Mucosa of stomach (tissue), 1 donor: ENCODE data around the gene BATF.
A peak's percentile ranks its signal among the peaks of the same experiment; 100 is the strongest.
"Not testable (repeated sequence)": the region's sequence is repeated elsewhere in the genome, so short reads cannot be mapped to it uniquely, and the experiment has no call there.

ENCODE experiments used
- H3K27me3 ChIP-seq: one replicate; pipeline ENCODE4 v1.7.0; 2013; ENCODE audit warnings: mild to moderate bottlenecking, low read length; ENCODE audit not compliant: control insufficient read depth, insufficient read depth
- H3K36me3 ChIP-seq: one replicate; pipeline ENCODE4 v1.7.0; 2013; ENCODE audit warnings: low read length; ENCODE audit not compliant: control insufficient read depth, insufficient read depth
- H3K4me1 ChIP-seq: one replicate; pipeline ENCODE4 v1.7.0; 2013; ENCODE audit warnings: mild to moderate bottlenecking, low read length; ENCODE audit not compliant: control insufficient read depth, insufficient read depth
- H3K4me3 ChIP-seq: one replicate; pipeline ENCODE4 v1.7.0; 2013; ENCODE audit warnings: low read length
- H3K9ac ChIP-seq: one replicate; pipeline ENCODE4 v1.7.0; 2013; ENCODE audit warnings: mild to moderate bottlenecking, low read length, moderate library complexity
- H3K9me3 ChIP-seq: one replicate; pipeline ENCODE4 v1.7.0; 2013; ENCODE audit warnings: mild to moderate bottlenecking, low read length, moderate library complexity; ENCODE audit not compliant: control insufficient read depth
- donor health status: Pancreatic carcinoma.

Gene BATF

GRCh38 chr14:75522224-75522982 lies at the start of gene BATF:
Gene BATF (plus strand): TSS chr14:75522469. CDS start chr14:75522683, 214 bp downstream.
- Histone ChIP-seq H3K9me3 (no peaks in the 10 kb centered on the region), H3K4me3 (peak within 1 kb of the TSS; percentile 43), H3K27me3 (peaks cover 4% of the 10 kb centered on the region), H3K36me3 (no peaks in the 10 kb centered on the region), H3K9ac (peak within 1 kb of the TSS; percentile 79), H3K4me1 (peaks cover 32% of the 10 kb centered on the region)

- not testable (repeated sequence) for H3K27me3 ChIP-seq, H3K9me3 ChIP-seq, H3K4me3 ChIP-seq, H3K9ac ChIP-seq
- Histone ChIP-seq H3K4me1 (peaks cover 42% of the 10 kb centered on the region), H3K36me3 (peaks cover 13% of the 10 kb centered on the region)
Measured at GRCh38 chr14:75474127-75474526, 48.1 kb upstream of the BATF start.

GRCh38 chr14:75476274-75476995 lies 45.8 kb upstream of the BATF start:
- no peaks in the 10 kb centered on the region for H3K9me3 ChIP-seq
- H3K9ac ChIP-seq = no peak overlapping the region
- H3K36me3 ChIP-seq = peaks cover 8% of the 10 kb centered on the region
- no peaks in the 10 kb centered on the region for H3K27me3 ChIP-seq
- H3K4me1 ChIP-seq = peaks cover 21% of the 10 kb centered on the region
- H3K4me3 ChIP-seq = no peak overlapping the region

DNA sequence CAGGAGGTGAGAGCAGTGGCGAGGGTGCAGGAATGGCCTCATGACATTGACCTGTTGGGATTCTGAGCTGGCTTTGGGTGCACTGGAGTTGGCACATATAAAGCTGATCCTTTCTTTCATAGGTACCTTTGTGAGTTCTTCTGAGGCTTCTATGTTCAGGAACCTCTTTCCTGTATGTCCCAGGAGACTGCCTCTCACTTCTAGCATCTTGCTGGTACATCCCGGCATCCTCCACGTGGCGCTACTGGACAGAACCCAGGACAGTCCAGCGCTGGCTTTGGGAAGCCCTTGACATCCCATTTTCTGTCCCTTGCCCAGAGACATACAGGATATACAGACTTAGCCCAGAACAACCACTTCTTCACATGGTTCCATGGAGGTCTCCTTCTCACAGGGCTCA lies 44.4 kb upstream of the BATF start:
- Histone ChIP-seq H3K36me3 (no peaks in the 10 kb centered on the region), H3K4me1 (peaks cover 9% of the 10 kb centered on the region), H3K9me3 (no peaks in the 10 kb centered on the region), H3K9ac (no peak overlapping the region), H3K27me3 (no peaks in the 10 kb centered on the region), H3K4me3 (no peak overlapping the region)

GRCh38 chr14:75479770-75480600 lies 42.3 kb upstream of the BATF start:
- Histone ChIP-seq H3K9me3 (no peaks in the 10 kb centered on the region), H3K36me3 (no peaks in the 10 kb centered on the region), H3K27me3 (no peaks in the 10 kb centered on the region), H3K9ac (no peak overlapping the region), H3K4me1 (peaks cover 9% of the 10 kb centered on the region), H3K4me3 (no peak overlapping the region)

DNA sequence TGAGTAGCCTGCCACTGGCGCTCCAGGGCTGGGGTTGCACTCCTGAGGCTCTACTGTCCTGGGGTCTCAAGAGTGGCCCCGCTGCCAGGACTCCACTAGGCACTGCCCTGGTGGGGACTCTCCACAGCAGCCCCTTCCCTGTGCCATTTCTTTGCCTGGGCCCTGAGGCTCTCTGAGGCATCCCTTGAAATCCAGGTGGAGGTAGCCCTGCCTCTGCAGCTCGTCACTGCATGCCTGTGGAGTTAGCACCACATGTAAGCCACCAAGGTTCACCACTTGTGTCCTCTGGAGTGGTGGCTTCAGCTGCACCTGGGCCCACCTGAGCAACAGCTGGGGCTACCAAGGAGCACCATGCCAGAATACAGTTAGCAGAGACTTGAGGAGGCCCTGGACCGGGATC lies 39.9 kb upstream of the BATF start:
- H3K9me3 ChIP-seq = no peaks in the 10 kb centered on the region
- H3K27me3 ChIP-seq = no peaks in the 10 kb centered on the region
- H3K4me1 ChIP-seq = no peaks in the 10 kb centered on the region
- no peak overlapping the region for H3K4me3 ChIP-seq
- no peaks in the 10 kb centered on the region for H3K36me3 ChIP-seq
- no peak overlapping the region for H3K9ac ChIP-seq

- Histone ChIP-seq H3K27me3 (no peaks in the 10 kb centered on the region), H3K9ac (no peak overlapping the region), H3K36me3 (no peaks in the 10 kb centered on the region), H3K4me1 (no peaks in the 10 kb centered on the region), H3K9me3 (no peaks in the 10 kb centered on the region), H3K4me3 (no peak overlapping the region)
Measured at GRCh38 chr14:75484711-75485429, 37.4 kb upstream of the BATF start.

DNA sequence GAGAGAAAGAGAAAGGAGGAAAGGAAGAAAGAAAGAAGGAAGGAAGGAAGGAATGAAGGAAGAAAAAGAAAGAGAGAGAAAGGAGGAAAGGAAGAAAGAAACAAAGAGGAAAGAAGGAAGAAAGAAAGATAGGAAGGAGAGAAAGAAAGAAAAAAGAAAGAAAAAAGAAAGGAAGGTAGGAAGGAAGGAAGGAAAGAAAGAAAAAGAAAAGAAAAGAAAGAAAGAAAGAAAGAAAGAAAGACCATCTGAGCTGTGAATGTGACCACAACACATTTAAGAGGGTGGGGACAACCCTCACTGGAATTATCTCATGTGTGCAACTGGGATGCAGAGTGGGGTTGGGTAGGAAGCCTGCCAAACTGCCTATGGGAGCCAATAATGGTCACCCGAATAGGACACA lies 36.0 kb upstream of the BATF start:
- Histone ChIP-seq H3K36me3 (no peaks in the 10 kb centered on the region), H3K9me3 (no peaks in the 10 kb centered on the region), H3K4me3 (no peak overlapping the region), H3K27me3 (no peaks in the 10 kb centered on the region), H3K9ac (no peak overlapping the region), H3K4me1 (no peaks in the 10 kb centered on the region)

GRCh38 chr14:75487155-75487671 lies 35.1 kb upstream of the BATF start:
- no peaks in the 10 kb centered on the region for H3K36me3 ChIP-seq
- H3K4me1 ChIP-seq = no peaks in the 10 kb centered on the region
- H3K4me3 ChIP-seq = no peak overlapping the region
- H3K9ac ChIP-seq = no peak overlapping the region
- H3K27me3 ChIP-seq = no peaks in the 10 kb centered on the region
- H3K9me3 ChIP-seq = no peaks in the 10 kb centered on the region

DNA sequence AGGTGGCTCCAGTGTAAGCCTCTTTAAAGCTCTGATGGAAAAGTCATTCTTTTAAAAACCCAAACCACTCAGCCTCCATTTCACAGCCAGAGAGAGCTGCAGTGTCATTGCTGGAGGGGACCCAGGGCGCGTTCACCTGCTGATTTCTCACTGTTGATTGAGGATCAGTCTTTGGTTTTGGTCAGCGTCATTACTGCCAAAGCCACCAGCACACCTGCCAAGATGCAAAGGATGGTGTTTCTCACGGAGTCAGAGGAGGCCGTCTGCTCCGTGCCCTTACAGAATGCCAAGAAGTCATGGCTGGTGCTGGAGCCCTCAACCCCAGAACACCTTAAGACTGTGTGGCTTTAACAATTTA lies 32.8 kb upstream of the BATF start:
- no peak overlapping the region for H3K9ac ChIP-seq
- H3K9me3 ChIP-seq = no peaks in the 10 kb centered on the region
- no peaks in the 10 kb centered on the region for H3K36me3 ChIP-seq
- no peaks in the 10 kb centered on the region for H3K27me3 ChIP-seq
- H3K4me1 ChIP-seq = no peaks in the 10 kb centered on the region
- no peak overlapping the region for H3K4me3 ChIP-seq

DNA sequence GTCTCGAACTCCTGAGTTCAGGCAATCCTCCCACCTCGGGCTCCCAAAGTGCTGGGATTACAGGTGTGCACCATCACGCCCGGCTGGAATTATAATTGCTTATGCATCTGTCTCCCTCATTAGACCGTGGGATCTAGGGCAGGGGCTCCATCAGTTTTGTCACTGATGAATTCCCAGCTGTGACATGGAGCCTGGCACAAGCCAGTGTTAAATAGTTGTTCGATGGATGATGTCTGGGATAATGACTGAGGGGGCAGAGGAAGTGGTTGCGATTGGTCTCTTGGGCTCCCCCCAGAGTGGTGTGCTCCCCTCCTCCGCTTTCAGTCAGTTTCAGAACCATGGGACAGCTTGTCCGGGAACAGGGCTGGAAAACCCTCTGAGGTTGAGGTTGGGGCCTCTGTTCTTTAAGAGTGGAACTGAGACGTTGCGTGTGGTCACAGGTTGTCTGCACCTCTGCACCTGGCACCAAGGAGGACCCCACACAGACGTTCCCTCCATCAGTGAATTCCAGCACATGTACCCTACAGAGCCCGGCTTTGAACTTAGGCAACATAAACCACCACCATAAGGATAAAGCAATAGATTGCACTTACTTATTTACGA lies 30.8 kb upstream of the BATF start:
- Histone ChIP-seq H3K4me1 (no peaks in the 10 kb centered on the region), H3K9me3 (no peaks in the 10 kb centered on the region), H3K36me3 (no peaks in the 10 kb centered on the region), H3K4me3 (no peak overlapping the region), H3K27me3 (no peaks in the 10 kb centered on the region), H3K9ac (no peak overlapping the region)
